ENCODE results near the gene SNX10. TPM values are rescaled to one million over a fixed set of nuclear protein-coding genes. Genes with fewer than 3 reads are reported as not detected.
A peak's percentile ranks its signal among the peaks of the same experiment; 100 is the strongest.

SNX10 gene
- polyA plus RNA-seq, 3 donors = 68.0 to 250 (median 219) TPM

GRCh38 chr7:26368542-26368941, 76.9 kb downstream of the SNX10 start:
- Histone ChIP-seq H3K79me2 (ENCODE audit: insufficient read depth, low read length) (peaks cover 4% of the 10 kb centered on the region), H3K36me3 (replicated peaks in 1 of 2; ENCODE audit: control insufficient read depth in 1 of 2, insufficient read depth in 2 of 2, low read length in 2 of 2) (peaks cover 64 to 90% of the 10 kb centered on the region in 2 donors), H3K4me3 (replicated peaks in 1 of 3; ENCODE audit: low read depth in 2 of 3, low read length in 3 of 3) (no peak overlapping the region), H3K4me2 (replicated peaks; ENCODE audit: extremely low read depth, low read length, poor library complexity, severe bottlenecking) (no peak overlapping the region), H3K9me3 (replicated peaks in 1 of 2; ENCODE audit: control insufficient read depth in 1 of 2, insufficient read depth in 1 of 2, low read length in 2 of 2) (no peaks in the 10 kb centered on the region), H3K9ac (ENCODE audit: insufficient read depth, low read length, poor library complexity, severe bottlenecking) (no peak overlapping the region), H2AFZ (ENCODE audit: insufficient read depth, low read depth, low read length, poor library complexity, severe bottlenecking) (no peak overlapping the region), H3K27me3 (ENCODE audit: control insufficient read depth in 2 of 2, insufficient read depth in 2 of 2, low read length in 2 of 2) (peaks cover 0 to 1% of the 10 kb centered on the region in 2 donors), H3K27ac (ENCODE audit: low read depth in 1 of 2, low read length in 2 of 2) (no peak overlapping the region), H3K4me1 (ENCODE audit: control insufficient read depth in 1 of 2, insufficient read depth in 2 of 2, low read length in 2 of 2) (peaks cover 13 to 16% of the 10 kb centered on the region in 2 donors), H4K20me1 (ENCODE audit: insufficient read depth, low read length) (peaks cover 89% of the 10 kb centered on the region)
- TF ChIP-seq, protein P1, sequence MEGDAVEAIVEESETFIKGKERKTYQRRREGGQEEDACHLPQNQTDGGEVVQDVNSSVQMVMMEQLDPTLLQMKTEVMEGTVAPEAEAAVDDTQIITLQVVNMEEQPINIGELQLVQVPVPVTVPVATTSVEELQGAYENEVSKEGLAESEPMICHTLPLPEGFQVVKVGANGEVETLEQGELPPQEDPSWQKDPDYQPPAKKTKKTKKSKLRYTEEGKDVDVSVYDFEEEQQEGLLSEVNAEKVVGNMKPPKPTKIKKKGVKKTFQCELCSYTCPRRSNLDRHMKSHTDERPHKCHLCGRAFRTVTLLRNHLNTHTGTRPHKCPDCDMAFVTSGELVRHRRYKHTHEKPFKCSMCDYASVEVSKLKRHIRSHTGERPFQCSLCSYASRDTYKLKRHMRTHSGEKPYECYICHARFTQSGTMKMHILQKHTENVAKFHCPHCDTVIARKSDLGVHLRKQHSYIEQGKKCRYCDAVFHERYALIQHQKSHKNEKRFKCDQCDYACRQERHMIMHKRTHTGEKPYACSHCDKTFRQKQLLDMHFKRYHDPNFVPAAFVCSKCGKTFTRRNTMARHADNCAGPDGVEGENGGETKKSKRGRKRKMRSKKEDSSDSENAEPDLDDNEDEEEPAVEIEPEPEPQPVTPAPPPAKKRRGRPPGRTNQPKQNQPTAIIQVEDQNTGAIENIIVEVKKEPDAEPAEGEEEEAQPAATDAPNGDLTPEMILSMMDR (IDR thresholded peaks at IDR 0.05) = no peak
- intact Hi-C loops (cut with micrococcal nuclease) = loop anchor here (5.0 to 10.0 kb wide), 7 partner anchors 164 to 794 kb away; partner anchors contain the start of genes CBX3 (in 2 of the 2), HNRNPA2B1 (in 2 of the 2) and SKAP2 (in 1 of the 2)
- Mint-ChIP-seq H3K4me1 (peaks cover 21% of the 10 kb centered on the region), H3K27ac (no peak overlapping the region), H3K27me3 (ENCODE audit: low read depth in 3 of 3) (peaks cover 0 to 2% (median 0%) of the 10 kb centered on the region in 3 donors), H3K9me3 (no peaks in the 10 kb centered on the region), H3K4me3 (no peak overlapping the region), H3K36me3 (peaks cover 64 to 70% of the 10 kb centered on the region in 2 donors)
- no CpG with 5 or more reads among the region's 2 CpGs for WGBS (ENCODE audit: insufficient coverage)
- no peak for DNase-seq

GRCh38 chr7:26369593-26369992, 77.9 kb downstream of the SNX10 start:
- TF ChIP-seq, protein P1 (IDR thresholded peaks at IDR 0.05) = peak; percentile 86
- Mint-ChIP-seq H3K9me3 (peaks cover 0 to 2% (median 0%) of the 10 kb centered on the region in 7 donors), H3K36me3 (peaks cover 65 to 71% of the 10 kb centered on the region in 2 donors), H3K4me3 (no peak overlapping the region), H3K27me3 (ENCODE audit: low read depth in 3 of 3) (peaks cover 5 to 7% (median 7%) of the 10 kb centered on the region in 3 donors), H3K27ac (no peak overlapping the region), H3K4me1 (peaks cover 19% of the 10 kb centered on the region)
- Histone ChIP-seq H3K9me3 (replicated peaks in 1 of 2; ENCODE audit: control insufficient read depth in 1 of 2, insufficient read depth in 1 of 2, low read length in 2 of 2) (no peaks in the 10 kb centered on the region), H3K4me3 (replicated peaks in 1 of 3; ENCODE audit: low read depth in 2 of 3, low read length in 3 of 3) (peak overlapping the region in 1 of 3 experiments; percentile 19), H3K79me2 (ENCODE audit: insufficient read depth, low read length) (no peaks in the 10 kb centered on the region), H3K27me3 (ENCODE audit: control insufficient read depth in 2 of 2, insufficient read depth in 2 of 2, low read length in 2 of 2) (peaks cover 4 to 10% of the 10 kb centered on the region in 2 donors), H3K36me3 (replicated peaks in 1 of 2; ENCODE audit: control insufficient read depth in 1 of 2, insufficient read depth in 2 of 2, low read length in 2 of 2) (peaks cover 66 to 90% of the 10 kb centered on the region in 2 donors), H3K9ac (ENCODE audit: insufficient read depth, low read length, poor library complexity, severe bottlenecking) (no peak overlapping the region), H3K4me1 (ENCODE audit: control insufficient read depth in 1 of 2, insufficient read depth in 2 of 2, low read length in 2 of 2) (peaks cover 13 to 16% of the 10 kb centered on the region in 2 donors), H2AFZ (ENCODE audit: insufficient read depth, low read depth, low read length, poor library complexity, severe bottlenecking) (no peak overlapping the region), H3K27ac (ENCODE audit: low read depth in 1 of 2, low read length in 2 of 2) (no peak overlapping the region), H3K4me2 (replicated peaks; ENCODE audit: extremely low read depth, low read length, poor library complexity, severe bottlenecking) (peak overlapping the region; percentile 37), H4K20me1 (ENCODE audit: insufficient read depth, low read length) (peaks cover 94% of the 10 kb centered on the region)
- WGBS (ENCODE audit: insufficient coverage) = 0% methylated on average over 2 of the region's 4 CpGs
- intact Hi-C loops (cut with micrococcal nuclease) = loop anchor here (5.0 to 10.0 kb wide), 7 partner anchors 165 to 793 kb away; partner anchors contain the start of genes CBX3 (in 2 of the 2), HNRNPA2B1 (in 2 of the 2) and SKAP2 (in 1 of the 2)
- DNase-seq = peak; percentile 38 to 57 (median 53)
